ENCODE results near the gene DOCK3. TPM values are rescaled to one million over a fixed set of nuclear protein-coding genes. Genes with fewer than 3 reads are reported as not detected.
"Not testable (repeated sequence)": the region's sequence is repeated elsewhere in the genome, so short reads cannot be mapped to it uniquely, and the experiment has no call there.

DOCK3 gene
- total RNA-seq, 2 experiments from 2014 or later: 0.93 to 1.1 TPM

- H3K9me3 ChIP-seq (ENCODE audit: control insufficient read depth in 1 of 2, insufficient read depth in 1 of 2, low read length in 2 of 2): peaks cover 0 to 18% of the 10 kb centered on the region in 2 experiments
- no peak overlapping the region for H3K27ac ChIP-seq (ENCODE audit: low read depth in 1 of 2, low read length in 2 of 2)
- no peaks in the 10 kb centered on the region for H3K36me3 ChIP-seq (ENCODE audit: insufficient read depth, low read length)
- no peaks in the 10 kb centered on the region for H3K27me3 ChIP-seq (ENCODE audit: control insufficient read depth in 1 of 2, insufficient read depth in 2 of 2, low read length in 2 of 2)
- H3K4me1 Mint-ChIP-seq (ENCODE audit: low read depth): no peaks in the 10 kb centered on the region
- H3K27ac Mint-ChIP-seq: no peak overlapping the region
- DNase-seq (no peak), ATAC-seq (ENCODE audit: poor library complexity) (no peak)
- no peak overlapping the region for H3K4me3 Mint-ChIP-seq
- intact Hi-C loops (cut with DNase I, micrococcal nuclease): no loop called here
- ChIA-PET POLR2A (no interaction called here), CTCF (no interaction called here)
- TF ChIP-seq, protein P1, sequence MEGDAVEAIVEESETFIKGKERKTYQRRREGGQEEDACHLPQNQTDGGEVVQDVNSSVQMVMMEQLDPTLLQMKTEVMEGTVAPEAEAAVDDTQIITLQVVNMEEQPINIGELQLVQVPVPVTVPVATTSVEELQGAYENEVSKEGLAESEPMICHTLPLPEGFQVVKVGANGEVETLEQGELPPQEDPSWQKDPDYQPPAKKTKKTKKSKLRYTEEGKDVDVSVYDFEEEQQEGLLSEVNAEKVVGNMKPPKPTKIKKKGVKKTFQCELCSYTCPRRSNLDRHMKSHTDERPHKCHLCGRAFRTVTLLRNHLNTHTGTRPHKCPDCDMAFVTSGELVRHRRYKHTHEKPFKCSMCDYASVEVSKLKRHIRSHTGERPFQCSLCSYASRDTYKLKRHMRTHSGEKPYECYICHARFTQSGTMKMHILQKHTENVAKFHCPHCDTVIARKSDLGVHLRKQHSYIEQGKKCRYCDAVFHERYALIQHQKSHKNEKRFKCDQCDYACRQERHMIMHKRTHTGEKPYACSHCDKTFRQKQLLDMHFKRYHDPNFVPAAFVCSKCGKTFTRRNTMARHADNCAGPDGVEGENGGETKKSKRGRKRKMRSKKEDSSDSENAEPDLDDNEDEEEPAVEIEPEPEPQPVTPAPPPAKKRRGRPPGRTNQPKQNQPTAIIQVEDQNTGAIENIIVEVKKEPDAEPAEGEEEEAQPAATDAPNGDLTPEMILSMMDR (IDR thresholded peaks at IDR 0.05): no peak
- no peaks in the 10 kb centered on the region for H3K4me1 ChIP-seq (ENCODE audit: insufficient read depth, low read length)
- no peak overlapping the region for H3K4me3 ChIP-seq (ENCODE audit: low read length)
- H3K36me3 Mint-ChIP-seq (ENCODE audit: low read depth): peaks cover 6% of the 10 kb centered on the region
- H3K9me3 Mint-ChIP-seq: peaks cover 9% of the 10 kb centered on the region
- H3K27me3 Mint-ChIP-seq: peaks cover under 1% of the 10 kb centered on the region
Observed at GRCh38 chr3:50890688-50891344, 216.1 kb downstream of the DOCK3 start.

GRCh38 chr3:50901097-50901496, 226.4 kb downstream of the DOCK3 start:
- H3K27ac ChIP-seq (ENCODE audit: low read depth in 1 of 2, low read length in 2 of 2); H3K36me3 ChIP-seq (ENCODE audit: insufficient read depth, low read length); H3K4me1 ChIP-seq (ENCODE audit: insufficient read depth, low read length); DNase-seq; POLR2A ChIA-PET; H3K4me1 Mint-ChIP-seq (ENCODE audit: low read depth); ATAC-seq (ENCODE audit: poor library complexity); H3K9me3 ChIP-seq (ENCODE audit: control insufficient read depth in 1 of 2, insufficient read depth in 1 of 2, low read length in 2 of 2); H3K27ac Mint-ChIP-seq; H3K4me3 ChIP-seq (ENCODE audit: low read length); H3K27me3 ChIP-seq (ENCODE audit: control insufficient read depth in 1 of 2, insufficient read depth in 2 of 2, low read length in 2 of 2); CTCF ChIA-PET; intact Hi-C loops (cut with DNase I, micrococcal nuclease); H3K4me3 Mint-ChIP-seq; H3K36me3 Mint-ChIP-seq (ENCODE audit: low read depth); H3K9me3 Mint-ChIP-seq: not testable (repeated sequence)
- H3K27me3 Mint-ChIP-seq: peaks cover 18% of the 10 kb centered on the region

GRCh38 chr3:50912746-50913145, 238.0 kb downstream of the DOCK3 start:
- peaks cover 0 to 4% of the 10 kb centered on the region in 2 experiments for H3K27me3 ChIP-seq (ENCODE audit: control insufficient read depth in 1 of 2, insufficient read depth in 2 of 2, low read length in 2 of 2)
- no peaks in the 10 kb centered on the region for H3K4me1 ChIP-seq (ENCODE audit: insufficient read depth, low read length)
- H3K36me3 Mint-ChIP-seq (ENCODE audit: low read depth): no peaks in the 10 kb centered on the region
- H3K9me3 ChIP-seq (ENCODE audit: control insufficient read depth in 1 of 2, insufficient read depth in 1 of 2, low read length in 2 of 2): peaks cover 0 to 5% of the 10 kb centered on the region in 2 experiments
- H3K4me1 Mint-ChIP-seq (ENCODE audit: low read depth): no peaks in the 10 kb centered on the region
- ChIA-PET CTCF (no interaction called here), POLR2A (no interaction called here)
- no peaks in the 10 kb centered on the region for H3K36me3 ChIP-seq (ENCODE audit: insufficient read depth, low read length)
- intact Hi-C loops (cut with DNase I, micrococcal nuclease): no loop called here
- no peak overlapping the region for H3K27ac Mint-ChIP-seq
- H3K27ac ChIP-seq (ENCODE audit: low read depth in 1 of 2, low read length in 2 of 2): no peak overlapping the region
- peaks cover 2% of the 10 kb centered on the region for H3K9me3 Mint-ChIP-seq
- no peak overlapping the region for H3K4me3 Mint-ChIP-seq
- H3K4me3 ChIP-seq (ENCODE audit: low read length): no peak overlapping the region
- DNase-seq (no peak), ATAC-seq (ENCODE audit: poor library complexity) (no peak)
- TF ChIP-seq, protein P1 (IDR thresholded peaks at IDR 0.05): no peak
- H3K27me3 Mint-ChIP-seq: peaks cover 23% of the 10 kb centered on the region

- Mint-ChIP-seq H3K9me3 (no peaks in the 10 kb centered on the region), H3K27me3 (peaks cover 21% of the 10 kb centered on the region), H3K4me1 (ENCODE audit: low read depth) (no peaks in the 10 kb centered on the region), H3K4me3 (no peak overlapping the region), H3K36me3 (ENCODE audit: low read depth) (no peaks in the 10 kb centered on the region), H3K27ac (no peak overlapping the region)
- no peak for DNase-seq
- ChIA-PET CTCF (no interaction called here), POLR2A (no interaction called here)
- Histone ChIP-seq H3K9me3 (ENCODE audit: control insufficient read depth in 1 of 2, insufficient read depth in 1 of 2, low read length in 2 of 2) (peaks cover 0 to 5% of the 10 kb centered on the region in 2 experiments), H3K36me3 (ENCODE audit: insufficient read depth, low read length) (no peaks in the 10 kb centered on the region), H3K4me1 (ENCODE audit: insufficient read depth, low read length) (no peaks in the 10 kb centered on the region), H3K4me3 (ENCODE audit: low read length) (no peak overlapping the region), H3K27ac (ENCODE audit: low read depth in 1 of 2, low read length in 2 of 2) (no peak overlapping the region), H3K27me3 (ENCODE audit: control insufficient read depth in 1 of 2, insufficient read depth in 2 of 2, low read length in 2 of 2) (peaks cover 0 to 4% of the 10 kb centered on the region in 2 experiments)
- TF ChIP-seq, protein P1 (IDR thresholded peaks at IDR 0.05): no peak
- intact Hi-C loops (cut with DNase I, micrococcal nuclease): no loop called here
- ATAC-seq (ENCODE audit: poor library complexity): no peak
Observed at GRCh38 chr3:50913260-50913659, 238.5 kb downstream of the DOCK3 start.

DNA sequence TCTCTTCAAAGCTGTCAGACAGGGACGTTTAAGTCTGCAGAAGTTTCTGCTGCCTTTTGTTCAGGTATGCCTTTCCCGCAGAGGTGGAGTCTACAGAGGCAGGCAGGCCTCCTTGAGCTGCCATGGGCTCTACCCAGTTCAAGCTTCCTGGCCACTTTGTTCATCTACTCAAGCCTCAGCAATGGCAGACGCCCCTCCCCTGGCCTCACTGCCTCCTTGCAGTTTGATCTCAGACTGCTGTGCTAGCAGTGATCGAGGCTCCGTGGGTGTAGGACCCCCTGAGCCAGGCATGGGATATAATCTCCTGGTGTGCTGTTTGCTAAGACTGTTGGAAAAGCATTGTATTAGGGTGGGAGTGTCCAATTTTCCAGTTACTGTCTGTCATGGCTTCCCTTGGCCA, 247.3 kb downstream of the DOCK3 start:
- POLR2A ChIA-PET; H3K36me3 Mint-ChIP-seq (ENCODE audit: low read depth); H3K4me3 Mint-ChIP-seq; H3K9me3 Mint-ChIP-seq; H3K27me3 ChIP-seq (ENCODE audit: control insufficient read depth in 1 of 2, insufficient read depth in 2 of 2, low read length in 2 of 2); CTCF ChIA-PET; H3K27ac ChIP-seq (ENCODE audit: low read depth in 1 of 2, low read length in 2 of 2); H3K36me3 ChIP-seq (ENCODE audit: insufficient read depth, low read length); H3K27ac Mint-ChIP-seq; H3K9me3 ChIP-seq (ENCODE audit: control insufficient read depth in 1 of 2, insufficient read depth in 1 of 2, low read length in 2 of 2); DNase-seq; intact Hi-C loops (cut with DNase I, micrococcal nuclease); H3K4me1 ChIP-seq (ENCODE audit: insufficient read depth, low read length); H3K4me3 ChIP-seq (ENCODE audit: low read length); ATAC-seq (ENCODE audit: poor library complexity): not testable (repeated sequence)
- H3K4me1 Mint-ChIP-seq (ENCODE audit: low read depth): peaks cover 11% of the 10 kb centered on the region
- peaks cover 19% of the 10 kb centered on the region for H3K27me3 Mint-ChIP-seq
